ENCODE data around the gene RHOF. TPM values are rescaled to one million over a fixed set of nuclear protein-coding genes. Genes with fewer than 3 reads are reported as not detected.

RHOF gene
- total RNA-seq, 2 experiments from 2014 or later = 108 to 116 TPM

DNA sequence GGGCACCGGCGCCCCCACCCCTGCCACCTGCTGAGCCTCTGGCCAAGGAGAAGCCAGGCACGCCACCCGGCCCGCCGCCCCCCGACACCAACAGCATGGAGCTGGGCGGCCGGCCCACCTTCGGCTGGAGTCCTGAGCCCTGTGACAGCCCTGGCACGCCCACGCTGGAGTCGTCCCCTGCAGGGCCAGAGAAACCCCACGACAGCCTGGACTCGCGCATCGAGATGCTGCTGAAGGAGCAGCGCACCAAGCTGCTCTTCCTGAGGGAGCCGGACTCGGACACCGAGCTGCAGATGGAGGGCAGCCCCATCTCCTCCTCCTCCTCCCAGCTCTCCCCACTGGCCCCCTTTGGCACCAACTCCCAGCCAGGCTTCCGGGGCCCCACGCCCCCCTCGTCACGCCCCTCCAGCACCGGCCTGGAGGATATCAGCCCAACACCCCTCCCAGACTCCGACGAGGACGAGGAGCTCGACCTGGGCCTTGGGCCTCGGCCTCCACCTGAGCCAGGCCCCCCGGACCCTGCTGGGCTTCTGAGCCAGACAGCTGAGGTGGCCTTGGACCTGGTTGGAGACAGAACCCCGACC, 16.8 kb upstream of the RHOF start:
- Mint-ChIP-seq H3K4me3 (peak overlapping the region; percentile 74), H3K9me3 (no peaks in the 10 kb centered on the region), H3K27ac (no peak overlapping the region), H3K27me3 (no peaks in the 10 kb centered on the region), H3K4me1 (ENCODE audit: low read depth) (peaks cover 39% of the 10 kb centered on the region), H3K36me3 (ENCODE audit: low read depth) (peaks cover 58% of the 10 kb centered on the region)
- intact Hi-C loops (cut with micrococcal nuclease) = loop anchor here (2.0 kb wide), 1 partner anchor 16 kb away; no protein-coding TSS in a partner anchor
- no peak for ATAC-seq
- POLR2A ChIA-PET = interaction anchor here (0.5 to 25.9 kb wide), 3 partner anchors 23 to 1344 kb away, joined by 3 to 683 read pairs (median 5); partner anchors contain the start of genes RHOF and TMEM120B
- CTCF ChIA-PET = interaction anchor here (1.8 to 13.5 kb wide), 10 partner anchors 10 to 112 kb away, joined by 5 to 698 read pairs (median 10); partner anchors contain the start of genes RHOF and SETD1B
- no peak for DNase-seq
- TF ChIP-seq, protein P1, sequence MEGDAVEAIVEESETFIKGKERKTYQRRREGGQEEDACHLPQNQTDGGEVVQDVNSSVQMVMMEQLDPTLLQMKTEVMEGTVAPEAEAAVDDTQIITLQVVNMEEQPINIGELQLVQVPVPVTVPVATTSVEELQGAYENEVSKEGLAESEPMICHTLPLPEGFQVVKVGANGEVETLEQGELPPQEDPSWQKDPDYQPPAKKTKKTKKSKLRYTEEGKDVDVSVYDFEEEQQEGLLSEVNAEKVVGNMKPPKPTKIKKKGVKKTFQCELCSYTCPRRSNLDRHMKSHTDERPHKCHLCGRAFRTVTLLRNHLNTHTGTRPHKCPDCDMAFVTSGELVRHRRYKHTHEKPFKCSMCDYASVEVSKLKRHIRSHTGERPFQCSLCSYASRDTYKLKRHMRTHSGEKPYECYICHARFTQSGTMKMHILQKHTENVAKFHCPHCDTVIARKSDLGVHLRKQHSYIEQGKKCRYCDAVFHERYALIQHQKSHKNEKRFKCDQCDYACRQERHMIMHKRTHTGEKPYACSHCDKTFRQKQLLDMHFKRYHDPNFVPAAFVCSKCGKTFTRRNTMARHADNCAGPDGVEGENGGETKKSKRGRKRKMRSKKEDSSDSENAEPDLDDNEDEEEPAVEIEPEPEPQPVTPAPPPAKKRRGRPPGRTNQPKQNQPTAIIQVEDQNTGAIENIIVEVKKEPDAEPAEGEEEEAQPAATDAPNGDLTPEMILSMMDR (IDR thresholded peaks at IDR 0.05) = no peak

DNA sequence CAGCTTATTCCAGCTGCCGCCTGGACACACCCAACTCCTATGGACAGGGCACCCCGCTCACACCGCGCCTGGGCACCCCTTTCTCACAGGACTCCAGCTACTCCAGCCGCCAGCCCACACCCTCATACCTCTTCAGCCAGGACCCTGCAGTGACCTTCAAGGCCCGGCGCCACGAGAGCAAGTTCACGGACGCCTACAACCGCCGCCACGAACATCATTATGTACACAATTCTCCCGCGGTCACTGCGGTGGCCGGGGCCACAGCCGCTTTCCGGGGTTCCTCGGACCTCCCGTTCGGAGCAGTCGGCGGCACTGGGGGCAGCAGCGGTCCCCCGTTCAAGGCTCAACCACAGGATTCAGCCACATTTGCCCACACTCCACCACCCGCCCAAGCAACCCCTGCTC, 16.2 kb upstream of the RHOF start:
- DNase-seq (no peak), ATAC-seq (no peak)
- no peak overlapping the region for H3K4me3 Mint-ChIP-seq
- no peak overlapping the region for H3K27ac Mint-ChIP-seq
- H3K36me3 Mint-ChIP-seq (ENCODE audit: low read depth) = peaks cover 56% of the 10 kb centered on the region
- no peaks in the 10 kb centered on the region for H3K27me3 Mint-ChIP-seq
- intact Hi-C loops (cut with micrococcal nuclease) = loop anchor here (2.0 kb wide), 1 partner anchor 15 kb away; no protein-coding TSS in a partner anchor
- TF ChIP-seq, protein P1 (IDR thresholded peaks at IDR 0.05) = no peak
- peaks cover 38% of the 10 kb centered on the region for H3K4me1 Mint-ChIP-seq (ENCODE audit: low read depth)
- CTCF ChIA-PET = interaction anchor here (2.7 to 13.5 kb wide), 4 partner anchors 13 to 36 kb away, joined by 14 to 698 read pairs (median 27); partner anchors contain the start of genes RHOF and SETD1B
- POLR2A ChIA-PET = interaction anchor here (0.5 to 25.9 kb wide), 3 partner anchors 22 to 1344 kb away, joined by 3 to 683 read pairs (median 5); partner anchors contain the start of genes RHOF and TMEM120B
- H3K9me3 Mint-ChIP-seq = no peaks in the 10 kb centered on the region

DNA sequence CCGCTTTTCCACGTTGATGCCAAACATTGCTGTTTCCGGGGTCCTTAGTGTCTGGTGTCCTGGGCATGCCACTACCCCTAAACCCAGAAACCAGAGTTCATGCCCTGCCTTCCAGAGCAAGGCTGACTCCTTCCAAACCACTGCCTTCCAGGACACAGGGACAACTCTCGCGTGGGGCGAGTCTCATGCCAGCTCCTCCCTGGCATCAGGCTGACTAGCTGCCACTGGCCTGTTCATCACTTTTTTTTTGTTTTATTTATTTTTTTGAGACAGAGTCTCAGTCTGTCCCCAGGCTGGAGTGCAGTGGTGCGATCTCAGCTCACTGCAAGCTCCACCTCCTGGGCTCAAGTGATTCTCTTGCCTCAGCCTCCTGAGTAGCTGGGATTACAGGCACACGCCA, 15.1 kb upstream of the RHOF start:
- CTCF ChIA-PET = interaction anchor here (1.9 to 13.5 kb wide), 2 partner anchors 12 to 32 kb away, joined by 6 to 698 read pairs; partner anchors contain the start of genes RHOF and SETD1B
- POLR2A ChIA-PET = interaction anchor here (25.9 kb wide), 1 partner anchor 21 kb away, joined by 683 read pairs; the partner anchor contains the start of gene RHOF
- H3K9me3 Mint-ChIP-seq = no peaks in the 10 kb centered on the region
- intact Hi-C loops (cut with micrococcal nuclease) = no loop called here
- no peaks in the 10 kb centered on the region for H3K27me3 Mint-ChIP-seq
- DNase-seq (no peak), ATAC-seq (no peak)
- peaks cover 34% of the 10 kb centered on the region for H3K4me1 Mint-ChIP-seq (ENCODE audit: low read depth)
- no peak overlapping the region for H3K27ac Mint-ChIP-seq
- TF ChIP-seq, protein P1 (IDR thresholded peaks at IDR 0.05) = no peak
- H3K4me3 Mint-ChIP-seq = no peak overlapping the region
- peaks cover 56% of the 10 kb centered on the region for H3K36me3 Mint-ChIP-seq (ENCODE audit: low read depth)

DNA sequence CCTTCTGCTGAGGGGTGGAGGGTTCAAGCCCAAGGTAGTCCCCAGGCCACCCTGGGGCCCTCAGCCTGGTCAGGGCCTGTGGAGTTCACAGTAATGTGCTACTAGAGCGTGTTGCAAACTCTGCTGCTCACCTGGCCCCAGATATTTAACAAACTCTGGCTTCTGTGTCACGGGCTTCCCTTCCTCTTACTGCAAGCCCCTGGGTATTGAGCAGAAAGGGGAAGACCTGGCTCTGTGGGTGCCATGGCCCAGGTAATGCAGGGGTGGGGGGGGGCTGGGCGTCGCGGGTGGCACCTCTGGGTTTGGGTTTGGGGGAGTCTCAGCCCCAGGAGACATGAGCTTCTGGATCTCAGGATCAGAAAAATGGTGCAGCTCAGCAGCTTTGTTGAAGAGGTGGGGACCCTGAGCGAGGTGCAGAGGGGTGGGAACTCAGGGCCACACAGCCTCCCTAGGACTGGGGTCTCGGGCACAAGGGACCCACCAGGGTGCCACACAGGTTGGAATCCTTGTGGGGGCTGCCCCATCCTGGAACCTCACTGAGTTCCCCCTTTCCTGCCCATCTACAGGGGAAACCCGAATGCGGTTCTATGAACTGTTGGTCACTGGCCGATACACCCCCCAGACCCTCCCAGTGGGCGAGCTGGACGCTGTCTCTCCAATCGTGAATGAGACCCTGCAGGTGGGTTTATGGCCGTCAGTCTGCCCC, 14.3 kb upstream of the RHOF start:
- CTCF ChIA-PET = interaction anchor here (1.1 to 13.5 kb wide), 4 partner anchors 7 to 125 kb away, joined by 3 to 698 read pairs (median 4); partner anchors contain the start of genes RHOF and SETD1B
- Mint-ChIP-seq H3K36me3 (ENCODE audit: low read depth) (peaks cover 48% of the 10 kb centered on the region), H3K4me3 (peak overlapping the region; percentile 27)

More for the DNA sequence above, 14.3 kb upstream of the RHOF start:
- intact Hi-C loops (cut with micrococcal nuclease) = no loop called here
- peaks cover 26% of the 10 kb centered on the region for H3K4me1 Mint-ChIP-seq (ENCODE audit: low read depth)
- H3K9me3 Mint-ChIP-seq = no peaks in the 10 kb centered on the region
- TF ChIP-seq, protein P1 (IDR thresholded peaks at IDR 0.05) = no peak
- no peaks in the 10 kb centered on the region for H3K27me3 Mint-ChIP-seq
- ATAC-seq = no peak
- POLR2A ChIA-PET = interaction anchor here (0.6 to 25.9 kb wide), 3 partner anchors 11 to 20 kb away, joined by 3 to 683 read pairs (median 3); partner anchors contain the start of gene RHOF
- DNase-seq = no peak
- no peak overlapping the region for H3K27ac Mint-ChIP-seq
